HFF-Myc (cell line): ENCODE measurements around the gene PHF10.
"Not testable (repeated sequence)": the region's sequence is repeated elsewhere in the genome, so short reads cannot be mapped to it uniquely, and the experiment has no call there.

Experiments
- DNase-seq: peaks from one replicate; pipeline ENCODE4 v3.0.0-alpha.2; 2011; ENCODE audit warnings: low read depth; ENCODE audit errors: extremely low read depth
- H3K4me3 ChIP-seq: replicated peaks from 2 replicates; pipeline ENCODE4 v1.5.1; 2011; ENCODE audit warnings: low read depth, mild to moderate bottlenecking, control low read depth, low read length
- TF ChIP-seq, protein P1 (sequence below): IDR thresholded peaks from 2 replicates; pipeline ENCODE4 v1.5.1; 2012; ENCODE audit warnings: mild to moderate bottlenecking, low read depth, low read length, control low read depth; ENCODE audit errors: missing control alignments

PHF10 gene

DNA sequence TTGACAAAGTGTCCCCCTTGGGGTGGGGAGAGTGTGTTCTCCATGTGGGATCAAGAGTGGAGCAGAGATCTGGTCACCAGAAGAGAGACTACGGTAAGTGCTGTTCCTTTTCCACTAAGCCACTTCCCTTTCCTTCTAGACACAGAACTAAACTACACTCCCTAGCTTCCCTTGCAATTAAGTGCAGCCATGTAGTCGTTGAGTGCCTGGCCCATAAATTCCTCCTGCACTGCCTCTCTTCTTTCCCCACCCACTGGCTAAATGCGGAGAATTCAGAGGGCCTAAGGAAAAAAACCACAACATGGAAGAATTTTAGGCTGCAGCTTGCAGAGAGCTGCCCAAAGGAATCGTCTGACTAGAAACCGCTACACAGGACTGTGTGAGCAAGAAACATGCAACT lies 24.0 kb downstream of the PHF10 start:
- TF ChIP-seq, protein P1, sequence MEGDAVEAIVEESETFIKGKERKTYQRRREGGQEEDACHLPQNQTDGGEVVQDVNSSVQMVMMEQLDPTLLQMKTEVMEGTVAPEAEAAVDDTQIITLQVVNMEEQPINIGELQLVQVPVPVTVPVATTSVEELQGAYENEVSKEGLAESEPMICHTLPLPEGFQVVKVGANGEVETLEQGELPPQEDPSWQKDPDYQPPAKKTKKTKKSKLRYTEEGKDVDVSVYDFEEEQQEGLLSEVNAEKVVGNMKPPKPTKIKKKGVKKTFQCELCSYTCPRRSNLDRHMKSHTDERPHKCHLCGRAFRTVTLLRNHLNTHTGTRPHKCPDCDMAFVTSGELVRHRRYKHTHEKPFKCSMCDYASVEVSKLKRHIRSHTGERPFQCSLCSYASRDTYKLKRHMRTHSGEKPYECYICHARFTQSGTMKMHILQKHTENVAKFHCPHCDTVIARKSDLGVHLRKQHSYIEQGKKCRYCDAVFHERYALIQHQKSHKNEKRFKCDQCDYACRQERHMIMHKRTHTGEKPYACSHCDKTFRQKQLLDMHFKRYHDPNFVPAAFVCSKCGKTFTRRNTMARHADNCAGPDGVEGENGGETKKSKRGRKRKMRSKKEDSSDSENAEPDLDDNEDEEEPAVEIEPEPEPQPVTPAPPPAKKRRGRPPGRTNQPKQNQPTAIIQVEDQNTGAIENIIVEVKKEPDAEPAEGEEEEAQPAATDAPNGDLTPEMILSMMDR = no peak
- H3K4me3 ChIP-seq = peak overlapping the region; percentile 79
- DNase-seq = no peak

DNA sequence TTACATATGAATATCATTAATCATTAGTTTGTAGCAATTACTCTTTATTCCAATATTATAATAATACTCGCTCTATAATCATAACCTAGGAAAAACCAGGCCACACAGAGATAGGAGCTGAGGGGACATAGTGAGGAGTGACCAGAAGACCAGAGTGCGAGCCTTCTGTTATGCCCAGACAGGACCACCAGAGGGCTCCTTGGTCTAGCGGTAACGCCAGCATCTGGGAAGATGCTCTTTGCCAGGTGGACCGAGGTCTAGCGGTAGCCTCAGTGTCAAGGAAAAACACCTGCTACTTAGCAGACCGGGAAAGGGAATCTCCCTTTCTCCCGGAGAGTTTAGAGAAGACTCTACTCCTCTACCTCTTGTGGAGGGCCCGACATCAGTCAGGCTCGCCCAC lies 27.2 kb downstream of the PHF10 start:
- TF ChIP-seq, protein P1 = peak; percentile 47
- not testable (repeated sequence) for H3K4me3 ChIP-seq, DNase-seq

DNA sequence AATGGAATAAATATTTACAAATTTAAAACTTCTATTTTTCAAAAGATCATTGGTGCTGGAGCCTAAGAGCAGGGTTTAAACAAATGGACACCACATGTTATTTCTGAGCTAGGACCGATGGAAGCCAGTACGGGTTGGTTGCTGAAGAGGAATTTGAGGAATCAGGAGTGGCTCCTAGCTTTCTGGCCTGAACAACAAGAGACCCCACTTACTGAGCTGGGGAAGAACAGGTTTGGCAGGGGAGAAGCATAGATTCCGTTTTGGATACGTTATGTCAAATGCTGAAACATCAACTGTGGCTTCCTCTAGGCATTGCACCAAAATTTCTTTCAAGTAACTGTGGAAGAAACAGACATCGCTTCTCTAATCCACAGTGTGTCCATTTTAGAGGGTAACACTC lies 29.2 kb downstream of the PHF10 start:
- no peak overlapping the region for H3K4me3 ChIP-seq
- DNase-seq = no peak
- TF ChIP-seq, protein P1 = no peak

DNA sequence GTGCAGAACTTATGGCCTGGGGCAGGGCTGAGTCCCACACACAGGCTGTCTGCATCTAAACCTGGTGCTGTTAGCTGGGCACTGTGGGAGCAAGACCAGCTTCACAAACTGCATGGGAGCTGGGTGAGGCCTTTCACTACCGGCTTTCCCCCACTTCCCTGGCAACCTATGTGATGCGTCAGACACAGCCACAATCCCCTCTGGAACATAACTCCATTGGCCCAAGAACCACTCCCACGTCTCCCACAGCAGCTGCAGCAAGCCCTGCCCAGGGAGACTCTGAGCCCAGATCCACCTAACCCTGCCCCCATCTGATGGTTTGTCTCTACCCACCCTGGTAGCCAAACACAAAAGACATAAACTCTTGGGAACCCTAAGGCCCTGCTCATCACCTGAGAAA lies 31.8 kb downstream of the PHF10 start:
- no peak overlapping the region for H3K4me3 ChIP-seq
- TF ChIP-seq, protein P1 = no peak
- DNase-seq = no peak

DNA sequence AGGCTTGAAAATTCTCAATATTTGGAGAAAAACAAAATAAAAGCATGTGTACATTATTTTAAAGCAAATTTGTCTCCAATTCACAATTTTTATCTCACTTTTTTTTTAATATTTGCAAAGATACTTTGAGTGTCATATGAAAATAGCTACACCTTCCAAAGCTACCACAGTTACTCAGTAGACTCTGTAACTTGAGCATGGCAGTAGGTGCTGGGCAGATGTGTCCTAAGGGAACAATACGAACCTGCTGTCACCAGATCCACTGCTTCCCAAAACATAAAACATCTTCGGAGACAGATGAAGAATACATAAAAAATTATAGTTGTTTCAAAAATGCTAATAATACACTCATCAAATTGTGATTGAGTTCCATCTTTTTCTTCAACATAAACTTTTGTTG lies 33.0 kb downstream of the PHF10 start:
- DNase-seq = no peak
- no peak overlapping the region for H3K4me3 ChIP-seq
- TF ChIP-seq, protein P1 = no peak

DNA sequence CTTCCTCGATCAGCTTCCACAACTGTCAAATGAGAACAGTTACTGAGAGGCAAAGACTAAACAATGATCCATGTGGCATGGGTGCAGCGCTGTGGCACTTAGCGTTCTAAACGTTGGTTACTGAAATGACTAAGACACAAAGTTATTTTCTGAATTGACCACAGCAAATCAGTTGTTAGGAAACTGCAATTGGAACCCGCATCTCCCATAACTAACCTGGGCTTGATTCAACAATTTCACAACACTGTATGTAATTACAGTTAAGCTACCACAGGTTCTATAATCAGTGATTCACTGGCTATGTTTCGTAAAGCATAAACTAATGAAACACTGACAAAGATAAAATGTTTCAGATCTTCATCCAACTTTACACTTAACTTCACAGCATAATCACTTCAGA lies 35.0 kb downstream of the PHF10 start:
- no peak for DNase-seq

DNA sequence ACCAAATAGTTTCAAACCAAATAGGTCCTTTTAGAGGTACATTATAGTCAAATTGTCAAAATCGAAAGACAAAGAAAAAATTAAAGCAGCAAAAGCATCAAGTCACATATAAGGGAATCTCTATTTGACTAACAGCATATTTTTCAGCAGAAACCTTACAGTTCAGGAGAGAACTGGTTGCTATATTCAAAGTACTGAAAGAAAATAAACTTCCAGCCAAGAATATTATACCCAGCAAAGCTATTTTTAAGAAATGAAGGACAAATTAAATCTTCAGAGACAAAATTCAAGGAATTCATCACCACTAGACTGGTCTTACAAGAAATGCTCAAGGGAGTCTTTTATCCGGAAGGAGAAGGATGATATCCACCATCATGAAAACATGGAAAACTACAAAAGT lies 38.4 kb downstream of the PHF10 start:
- no peak for DNase-seq
- TF ChIP-seq, protein P1 = no peak
- no peak overlapping the region for H3K4me3 ChIP-seq

More for the DNA sequence above, 35.0 kb downstream of the PHF10 start:
- TF ChIP-seq, protein P1 = no peak
- H3K4me3 ChIP-seq = no peak overlapping the region
